GM18499 (cell line): Measurements from ENCODE around the gene IFNGR1.
"Not testable (repeated sequence)": the region's sequence is repeated elsewhere in the genome, so short reads cannot be mapped to it uniquely, and the experiment has no call there.

Experiments
- ATAC-seq: cut with Tn5 transposase; IDR thresholded peaks from one replicate; pipeline ENCODE4 v1.9.1; 2021; ENCODE audit warnings: moderate number of reproducible peaks; ENCODE audit not compliant: insufficient read depth, unreplicated experiment

The IFNGR1 gene

GRCh38 chr6:137214931-137215330, 4.3 kb downstream of the IFNGR1 start:
- ATAC-seq = no peak

DNA sequence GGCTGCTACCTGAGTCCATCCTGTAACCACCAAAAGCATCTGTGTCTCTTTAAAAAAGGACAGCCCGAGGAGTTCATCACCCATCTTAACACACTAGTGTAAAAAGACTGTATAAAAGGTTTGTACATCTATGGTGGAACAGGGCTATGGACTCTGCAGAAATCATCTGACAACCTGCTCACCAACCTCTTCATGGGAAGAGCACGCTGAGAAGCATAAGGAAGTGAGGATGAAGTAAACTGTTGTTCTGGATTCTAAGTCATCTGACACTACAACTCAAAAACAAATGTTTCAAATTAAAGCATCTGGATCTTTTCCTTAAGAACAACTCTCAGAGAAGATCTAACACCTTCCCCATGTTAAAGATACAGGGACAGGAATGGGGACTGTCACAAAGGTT, 5.4 kb downstream of the IFNGR1 start:
- ATAC-seq = no peak

DNA sequence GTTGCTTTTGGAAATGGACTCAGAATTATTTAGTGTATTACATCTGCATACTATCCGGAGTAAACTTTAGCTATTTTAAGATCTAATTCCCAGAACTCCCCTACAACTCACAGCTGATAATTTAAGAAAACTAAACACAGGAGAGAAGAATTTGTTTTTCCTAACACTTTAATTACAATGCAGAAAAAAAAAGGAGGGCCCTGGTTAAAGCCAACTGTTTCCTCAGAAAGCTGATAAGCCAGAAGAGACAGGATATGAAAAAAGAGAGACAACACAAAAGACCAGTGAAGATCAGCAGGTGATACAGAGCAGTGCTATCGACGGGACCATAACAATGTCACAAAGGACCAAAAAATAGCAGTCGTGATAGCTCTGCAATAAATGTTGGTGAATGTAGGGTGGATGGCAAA, 5.8 kb downstream of the IFNGR1 start:
- no peak for ATAC-seq

GRCh38 chr6:137211910-137212309, 7.3 kb downstream of the IFNGR1 start:
- no peak for ATAC-seq

DNA sequence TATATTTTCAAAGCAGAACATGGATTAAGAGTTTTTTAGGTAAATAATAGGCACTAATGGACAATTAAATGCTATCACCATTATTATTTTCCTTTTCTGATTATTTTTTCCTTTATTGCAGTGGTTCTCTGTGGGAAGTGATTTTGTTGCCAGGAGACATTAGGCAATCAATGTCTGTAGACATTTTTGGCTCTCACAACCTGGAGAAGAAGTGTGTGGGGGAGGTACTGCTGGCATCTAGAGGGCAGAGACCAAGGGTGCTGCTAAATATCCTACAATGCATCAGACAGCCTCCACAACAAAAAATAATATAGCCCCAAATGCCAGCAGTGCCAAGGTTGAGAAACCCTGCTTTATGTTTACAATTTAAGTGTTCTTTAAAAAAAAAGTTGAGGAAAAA, 8.3 kb downstream of the IFNGR1 start:
- no peak for ATAC-seq

- ATAC-seq = no peak
Observed at GRCh38 chr6:137208279-137208678, 10.9 kb downstream of the IFNGR1 start.

DNA sequence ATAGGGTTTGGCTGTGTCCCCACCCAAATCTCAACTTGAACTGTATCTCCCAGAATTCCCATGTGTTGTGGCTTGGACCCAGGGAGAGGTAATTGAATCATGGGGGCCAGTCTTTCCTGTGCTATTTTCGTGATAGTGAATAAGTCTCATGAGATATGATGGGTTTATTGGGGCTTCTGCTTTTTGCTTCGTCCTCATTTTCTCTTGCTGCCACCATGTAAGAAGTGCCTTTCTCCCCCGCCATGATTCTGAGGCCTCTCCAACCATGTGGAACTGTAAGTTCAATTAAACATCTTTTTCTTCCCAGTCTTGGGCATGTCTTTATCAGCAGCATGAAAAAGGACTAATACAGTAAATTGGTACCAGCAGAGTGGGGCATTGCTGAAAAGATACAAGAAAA, 11.7 kb downstream of the IFNGR1 start:
- not testable (repeated sequence) for ATAC-seq

DNA sequence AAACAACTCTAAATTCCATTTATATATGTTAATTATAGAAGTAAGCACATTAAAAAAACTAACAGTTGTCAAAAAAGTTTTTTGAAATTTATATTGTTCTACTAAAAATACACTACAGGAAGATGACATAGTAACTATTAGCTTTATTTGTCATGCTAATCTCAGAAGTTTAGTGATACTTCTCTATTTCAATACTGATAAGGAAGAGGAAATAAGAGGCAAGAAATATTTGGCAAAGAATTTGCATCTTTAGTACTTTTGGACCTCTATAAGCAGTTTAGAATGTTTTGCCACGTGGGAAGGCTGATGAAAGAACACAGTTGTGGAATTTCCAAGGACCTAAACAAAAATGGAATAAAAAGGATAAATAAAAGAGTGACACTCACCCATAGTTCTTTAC, 12.6 kb downstream of the IFNGR1 start:
- ATAC-seq = no peak

- no peak for ATAC-seq
Observed at GRCh38 chr6:137203256-137203655, 15.9 kb downstream of the IFNGR1 start.

GRCh38 chr6:137202078-137202477, 17.1 kb downstream of the IFNGR1 start:
- ATAC-seq = no peak

DNA sequence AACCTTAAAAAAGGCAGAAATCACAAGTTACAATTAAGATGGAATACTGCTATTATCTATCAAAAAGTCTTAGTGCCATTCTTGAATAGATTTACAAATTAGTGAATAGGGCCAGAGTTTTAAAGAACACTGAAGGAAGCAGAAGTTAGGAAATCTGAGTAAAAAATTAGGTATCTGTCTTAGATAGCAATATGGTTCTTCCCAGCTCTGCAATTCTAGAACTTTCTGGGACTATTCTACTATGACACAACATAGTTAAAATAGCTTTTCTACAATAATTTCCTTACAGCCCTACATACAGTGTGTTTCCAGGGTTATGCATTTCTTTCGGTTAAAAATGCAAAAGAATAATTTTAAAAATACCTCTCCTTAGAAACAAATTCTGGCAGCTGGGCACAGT, 18.2 kb downstream of the IFNGR1 start:
- no peak for ATAC-seq

GRCh38 chr6:137200288-137200687, 18.9 kb downstream of the IFNGR1 start:
- ATAC-seq = no peak

- no peak for ATAC-seq
Observed at GRCh38 chr6:137197684-137198645, 21.2 kb downstream of the IFNGR1 start.

- no peak for ATAC-seq
Observed at GRCh38 chr6:137193256-137194070, 25.7 kb downstream of the IFNGR1 start.

DNA sequence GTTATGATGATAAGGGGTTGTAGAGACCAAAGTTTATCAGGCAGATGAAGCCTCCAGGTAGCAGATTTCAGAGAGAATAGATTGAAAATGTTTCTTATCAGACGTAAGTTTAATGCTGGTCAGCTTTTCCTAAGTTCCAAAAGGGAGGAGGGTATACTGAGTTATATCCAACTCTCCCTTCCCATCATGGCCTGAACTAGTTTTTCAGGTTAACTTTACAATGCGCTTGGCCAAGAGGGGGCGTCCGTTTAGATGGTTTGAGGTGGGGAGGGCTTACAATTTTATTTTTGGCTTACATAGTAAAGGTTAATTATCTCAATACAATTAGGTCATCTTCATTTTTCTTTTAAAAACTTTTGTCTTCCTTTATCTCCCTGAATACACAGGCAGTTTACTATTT, 26.4 kb downstream of the IFNGR1 start:
- no peak for ATAC-seq

- ATAC-seq = no peak
Observed at GRCh38 chr6:137191670-137192069, 27.5 kb downstream of the IFNGR1 start.

- no peak for ATAC-seq
Observed at GRCh38 chr6:137191236-137191635, 27.9 kb downstream of the IFNGR1 start.

DNA sequence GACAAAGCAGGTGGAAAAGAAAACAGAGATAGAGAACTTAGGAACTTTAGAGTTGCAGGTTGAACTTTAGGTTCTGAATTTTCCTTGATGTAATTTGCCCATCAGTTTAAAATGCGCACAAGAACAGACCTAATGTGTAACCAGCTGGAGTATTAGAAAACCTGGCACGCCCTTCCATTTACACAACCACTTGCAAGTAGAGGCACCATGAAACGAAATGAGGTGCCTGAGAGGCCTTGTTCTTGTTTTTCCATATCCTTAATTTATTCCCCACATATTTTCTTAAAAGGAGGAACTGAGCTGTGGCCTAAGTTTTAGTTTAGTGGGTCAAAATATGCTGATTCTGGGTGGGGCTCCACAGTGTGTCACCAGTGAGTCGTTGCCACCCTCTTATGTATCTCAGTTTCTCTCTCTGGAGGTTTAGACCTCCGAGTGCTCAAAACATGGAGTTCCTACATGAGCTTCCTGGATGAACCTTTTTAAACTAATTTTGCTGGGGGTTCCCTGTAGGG, 28.5 kb downstream of the IFNGR1 start:
- ATAC-seq = no peak

- ATAC-seq = no peak
Observed at GRCh38 chr6:137188855-137189254, 30.3 kb downstream of the IFNGR1 start.

GRCh38 chr6:137185290-137185689, 33.9 kb downstream of the IFNGR1 start:
- no peak for ATAC-seq

DNA sequence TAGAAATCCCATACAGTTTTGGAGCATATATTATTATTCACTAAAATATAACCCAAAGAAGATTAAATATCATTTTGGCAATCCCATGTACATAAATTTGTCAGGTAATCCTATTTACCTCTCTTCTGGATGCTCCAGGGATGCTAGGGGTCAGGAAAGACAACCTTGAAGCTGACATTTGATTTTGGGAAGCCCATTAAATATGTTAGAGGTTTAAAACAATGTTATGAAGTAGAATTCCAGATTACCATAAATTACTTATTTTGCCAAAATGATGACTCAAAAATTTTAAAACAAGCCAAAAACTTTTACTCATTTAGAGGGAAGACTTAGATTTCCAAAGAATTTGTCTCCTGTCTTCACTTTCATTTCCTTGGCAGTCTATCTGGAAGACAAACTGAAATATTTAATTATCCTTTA, 36.5 kb downstream of the IFNGR1 start:
- ATAC-seq = no peak
